Trophoblast cell (in vitro differentiated cells and primary cell): ENCODE results near the gene TSHZ2.

Source experiments
- DNase-seq, 2 donors: peaks; one replicate each; pipeline ENCODE4 v3.0.0-alpha.2; 2016
- H2AFZ ChIP-seq: 2 replicates; pipeline ENCODE4 v1.6.1; 2013; ENCODE audit warnings: low read length, moderate library complexity, mild to moderate bottlenecking; ENCODE audit not compliant: insufficient read depth, poor library complexity
- H2AK5ac ChIP-seq: 2 replicates; pipeline ENCODE4 v1.6.1; 2013; ENCODE audit warnings: mild to moderate bottlenecking, low read length
- H2BK120ac ChIP-seq: 2 replicates; pipeline ENCODE4 v1.6.1; 2013; ENCODE audit warnings: low read length, mild to moderate bottlenecking, moderate library complexity; ENCODE audit not compliant: insufficient read depth, poor library complexity
- H2BK12ac ChIP-seq: 2 replicates; pipeline ENCODE4 v1.6.1; 2013; ENCODE audit warnings: mild to moderate bottlenecking, low read length, moderate library complexity
- H2BK5ac ChIP-seq: 2 replicates; pipeline ENCODE4 v1.6.1; 2013; ENCODE audit warnings: low read length, low read depth, moderate library complexity, mild to moderate bottlenecking; ENCODE audit not compliant: poor library complexity
- H3K14ac ChIP-seq: 2 replicates; pipeline ENCODE4 v1.6.1; 2013; ENCODE audit warnings: mild to moderate bottlenecking, low read length
- H3K18ac ChIP-seq: 2 replicates; pipeline ENCODE4 v1.6.1; 2013; ENCODE audit warnings: mild to moderate bottlenecking, low read length
- H3K23ac ChIP-seq: 2 replicates; pipeline ENCODE4 v1.6.1; 2013; ENCODE audit warnings: low read length
- H3K27ac ChIP-seq: 2 replicates; pipeline ENCODE4 v1.5.1; 2013; ENCODE audit warnings: low read depth, mild to moderate bottlenecking, inconsistent platforms, low read length, moderate library complexity
- H3K27me3 ChIP-seq: 2 replicates; pipeline ENCODE4 v1.6.1; 2013; ENCODE audit warnings: inconsistent platforms, mild to moderate bottlenecking, low read length, moderate library complexity; ENCODE audit not compliant: insufficient read depth
- H3K36me3 ChIP-seq, 2 experiments: 1 replicate in 1 of 2; 2 replicates in 1 of 2; pipeline ENCODE4 v1.6.1; 2013; ENCODE audit warnings: low read length in 2 of 2, mild to moderate bottlenecking in 2 of 2, moderate library complexity in 1 of 2; ENCODE audit not compliant: insufficient read depth in 2 of 2, control insufficient read depth in 1 of 2
- H3K4ac ChIP-seq: 2 replicates; pipeline ENCODE4 v1.6.1; 2013; ENCODE audit warnings: low read depth, mild to moderate bottlenecking, low read length, moderate library complexity
- H3K4me1 ChIP-seq, 2 experiments: 1 replicate in 1 of 2; 2 replicates in 1 of 2; pipeline ENCODE4 v1.6.1; 2013; ENCODE audit warnings: low read length in 2 of 2, mild to moderate bottlenecking in 2 of 2, moderate library complexity in 1 of 2; ENCODE audit not compliant: insufficient read depth in 2 of 2, control insufficient read depth in 1 of 2
- H3K4me2 ChIP-seq: 2 replicates; pipeline ENCODE4 v1.6.1; 2013; ENCODE audit warnings: inconsistent platforms, mild to moderate bottlenecking, low read length, moderate library complexity
- H3K4me3 ChIP-seq: 2 replicates; pipeline ENCODE4 v1.5.1; 2013; ENCODE audit warnings: mild to moderate bottlenecking, low read depth, low read length, inconsistent platforms
- H3K79me1 ChIP-seq: one replicate; pipeline ENCODE4 v1.6.1; 2013; ENCODE audit warnings: low read length
- H3K79me2 ChIP-seq: 2 replicates; pipeline ENCODE4 v1.6.1; 2013; ENCODE audit warnings: low read length, mild to moderate bottlenecking; ENCODE audit not compliant: control insufficient read depth, insufficient read depth, poor library complexity
- H3K9ac ChIP-seq: 2 replicates; pipeline ENCODE4 v1.6.1; 2013; ENCODE audit warnings: mild to moderate bottlenecking, low read length
- H3K9me3 ChIP-seq: 2 replicates; pipeline ENCODE4 v1.6.1; 2013; ENCODE audit warnings: low read depth, mild to moderate bottlenecking, control low read depth, inconsistent platforms, low read length; ENCODE audit not compliant: insufficient read depth
- H4K12ac ChIP-seq: 2 replicates; pipeline ENCODE4 v1.6.1; 2013; ENCODE audit warnings: low read depth, mild to moderate bottlenecking, low read length, moderate library complexity
- H4K8ac ChIP-seq: 2 replicates; pipeline ENCODE4 v1.6.1; 2013; ENCODE audit warnings: low read depth, mild to moderate bottlenecking, low read length, moderate library complexity
- H4K91ac ChIP-seq: one replicate; pipeline ENCODE4 v1.6.1; 2013; ENCODE audit warnings: low read depth, mild to moderate bottlenecking, low read length, moderate library complexity
- WGBS: extraction: QIAGEN DNeasy Blood & Tissue Kit; methylation state at CpG from one replicate; pipeline ENCODE4 v1.1.7; 2013; ENCODE audit warnings: missing lambda C conversion rate; ENCODE audit not compliant: insufficient read length, insufficient coverage; ENCODE audit errors: extremely low coverage; 5-methylcytosine and 5-hydroxymethylcytosine counted together

TSHZ2 gene

GRCh38 chr20:53152228-53152627 lies 180.1 kb downstream of the TSHZ2 start:
- Histone ChIP-seq H2BK120ac (no peak overlapping the region), H3K4me2 (no peak overlapping the region), H3K79me2 (no peaks in the 10 kb centered on the region), H3K9ac (no peak overlapping the region), H2BK12ac (no peak overlapping the region), H2BK5ac (no peak overlapping the region), H2AFZ (no peak overlapping the region), H3K36me3 (no peaks in the 10 kb centered on the region), H3K18ac (no peak overlapping the region), H3K79me1 (no peaks in the 10 kb centered on the region), H4K91ac (no peak overlapping the region), H3K4ac (no peak overlapping the region), H3K9me3 (no peaks in the 10 kb centered on the region), H3K27ac (no peak overlapping the region), H2AK5ac (no peak overlapping the region), H3K27me3 (no peaks in the 10 kb centered on the region), H3K14ac (no peak overlapping the region), H4K12ac (no peak overlapping the region), H3K4me3 (no peak overlapping the region), H3K4me1 (peaks cover 3 to 4% of the 10 kb centered on the region in 2 experiments), H4K8ac (no peak overlapping the region), H3K23ac (no peak overlapping the region)
- no peak for DNase-seq

DNA sequence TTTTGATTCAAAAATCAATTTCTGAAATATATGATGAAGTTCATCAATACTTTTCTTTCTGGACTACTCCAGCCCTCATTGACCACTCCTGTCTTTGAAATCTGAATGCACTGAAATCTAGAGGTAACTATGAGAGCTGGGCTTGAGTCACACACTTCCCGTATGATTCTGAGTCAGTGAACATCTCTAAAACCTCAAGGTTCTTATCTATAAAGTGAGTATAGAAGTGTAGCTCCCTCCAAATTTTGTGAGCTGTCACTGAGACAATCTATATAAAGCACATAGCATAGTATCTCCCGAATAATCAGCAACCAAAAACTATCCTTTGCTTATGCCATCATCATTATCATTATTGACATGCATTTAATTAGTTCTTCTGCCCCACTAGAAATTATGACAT lies 182.4 kb downstream of the TSHZ2 start:
- Histone ChIP-seq H2BK12ac (no peak overlapping the region), H3K4me3 (no peak overlapping the region), H3K23ac (no peak overlapping the region), H4K8ac (no peak overlapping the region), H3K9ac (no peak overlapping the region), H3K27me3 (no peaks in the 10 kb centered on the region), H3K4ac (no peak overlapping the region), H3K4me1 (peaks cover 2% of the 10 kb centered on the region in 2 experiments), H4K91ac (no peak overlapping the region), H3K14ac (no peak overlapping the region), H3K79me2 (no peaks in the 10 kb centered on the region), H3K4me2 (no peak overlapping the region), H3K27ac (no peak overlapping the region), H2BK120ac (no peak overlapping the region), H3K36me3 (no peaks in the 10 kb centered on the region), H3K18ac (no peak overlapping the region), H4K12ac (no peak overlapping the region), H2AK5ac (no peak overlapping the region), H3K9me3 (no peaks in the 10 kb centered on the region), H2BK5ac (no peak overlapping the region), H2AFZ (no peak overlapping the region), H3K79me1 (no peaks in the 10 kb centered on the region)
- DNase-seq = peak; percentile 6 to 25
- WGBS = no CpG with 5 or more reads among the region's 2 CpGs

DNA sequence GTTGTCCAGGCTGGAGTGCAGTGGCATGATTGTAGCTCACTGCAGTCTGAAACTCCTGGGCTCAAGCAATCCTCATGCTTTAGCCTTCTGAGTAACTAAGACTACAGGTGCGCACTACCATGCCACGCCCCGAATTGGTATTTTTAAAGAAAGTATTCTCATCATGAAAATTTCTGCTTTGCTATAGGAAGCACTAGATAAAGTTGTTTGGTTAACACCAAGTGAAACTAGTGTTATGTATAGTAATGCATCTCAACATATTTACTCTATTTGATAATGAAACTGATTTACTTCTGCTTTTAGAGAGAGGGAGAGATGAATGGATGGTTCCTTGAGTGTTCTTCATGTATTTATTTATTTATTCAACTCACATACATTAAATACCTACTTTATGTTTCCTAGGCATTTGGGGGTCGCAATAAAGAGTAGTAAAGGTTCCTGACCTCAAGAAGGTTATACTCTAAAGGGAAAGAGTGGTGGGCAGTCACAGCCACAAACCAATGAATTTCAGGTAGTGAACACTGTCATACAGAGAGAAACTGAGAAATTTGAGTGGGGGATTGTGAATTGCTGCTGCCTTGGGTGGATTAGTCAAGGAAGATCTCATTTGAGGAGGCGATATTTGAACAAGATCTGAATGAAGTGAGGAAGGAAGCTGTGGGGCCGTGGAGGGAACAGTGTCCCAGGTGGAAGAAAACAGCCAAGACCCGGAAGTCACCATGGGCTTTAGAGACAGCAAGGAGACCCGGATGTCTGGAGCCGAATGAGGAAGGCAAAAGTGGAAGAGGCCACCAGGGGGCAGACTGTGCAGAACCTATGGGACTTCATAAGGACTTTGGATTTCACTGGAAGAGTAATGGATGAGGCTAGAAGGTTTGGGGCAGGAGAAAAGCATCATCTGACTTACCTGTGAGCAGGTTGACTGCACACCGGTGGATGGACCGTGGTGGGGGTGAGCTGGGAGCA lies 185.6 kb downstream of the TSHZ2 start:
- Histone ChIP-seq H4K8ac (no peak overlapping the region), H3K27me3 (no peaks in the 10 kb centered on the region), H3K14ac (no peak overlapping the region), H2BK12ac (no peak overlapping the region), H4K12ac (no peak overlapping the region), H3K9me3 (no peaks in the 10 kb centered on the region), H3K23ac (no peak overlapping the region), H3K79me2 (no peaks in the 10 kb centered on the region), H3K9ac (no peak overlapping the region), H2BK5ac (no peak overlapping the region), H3K4me3 (no peak overlapping the region), H3K36me3 (no peaks in the 10 kb centered on the region), H3K27ac (no peak overlapping the region), H3K79me1 (no peaks in the 10 kb centered on the region), H3K4me1 (peaks cover 3% of the 10 kb centered on the region in 2 experiments), H4K91ac (no peak overlapping the region), H3K18ac (no peak overlapping the region), H3K4me2 (no peak overlapping the region), H2AFZ (no peak overlapping the region), H2BK120ac (no peak overlapping the region), H2AK5ac (no peak overlapping the region), H3K4ac (no peak overlapping the region)
- WGBS = no CpG with 5 or more reads among the region's 11 CpGs
- peak; percentile 82 to 87 for DNase-seq

- Histone ChIP-seq H3K23ac (no peak overlapping the region), H2BK5ac (no peak overlapping the region), H4K12ac (no peak overlapping the region), H3K4me3 (no peak overlapping the region), H4K8ac (no peak overlapping the region), H3K14ac (no peak overlapping the region), H2BK120ac (no peak overlapping the region), H3K4me2 (no peak overlapping the region), H3K4me1 (peaks cover 3% of the 10 kb centered on the region in 2 experiments), H3K36me3 (no peaks in the 10 kb centered on the region), H4K91ac (no peak overlapping the region), H3K18ac (no peak overlapping the region), H3K27me3 (no peaks in the 10 kb centered on the region), H2AK5ac (no peak overlapping the region), H2AFZ (no peak overlapping the region), H3K9ac (no peak overlapping the region), H3K79me1 (no peaks in the 10 kb centered on the region), H3K79me2 (no peaks in the 10 kb centered on the region), H2BK12ac (no peak overlapping the region), H3K4ac (no peak overlapping the region), H3K9me3 (no peaks in the 10 kb centered on the region), H3K27ac (no peak overlapping the region)
- no peak for DNase-seq
- no CpG with 5 or more reads among the region's 1 CpG for WGBS
These were observed 187.0 kb downstream of the TSHZ2 start for GRCh38 chr20:53159160-53159559.
